ENCODE results near the gene ARHGEF19.
"Not testable (repeated sequence)": the region's sequence is repeated elsewhere in the genome, so short reads cannot be mapped to it uniquely, and the experiment has no call there.

Gene ARHGEF19

GRCh38 chr1:16165073-16165364 lies 47.4 kb downstream of the ARHGEF19 start:
- TF ChIP-seq ZFP3 (CRISPR knock-in tag; IDR thresholded peaks at IDR 0.05) (no peak), TSHZ2 (CRISPR knock-in tag; IDR thresholded peaks at IDR 0.05) (no peak), ZC3H10 (CRISPR knock-in tag; IDR thresholded peaks at IDR 0.05) (no peak), RARB (CRISPR knock-in tag; IDR thresholded peaks at IDR 0.05) (no peak), ZFP30 (CRISPR knock-in tag; IDR thresholded peaks at IDR 0.05) (no peak), ZNF565 (CRISPR knock-in tag; conservative IDR thresholded peaks at IDR 0.05; ENCODE audit: low read depth) (no peak), PPARA (CRISPR knock-in tag; IDR thresholded peaks at IDR 0.05; ENCODE audit: borderline replicate concordance) (no peak)
- ATAC-seq, result no peak

- ATAC-seq, result peak; percentile 73
- TF ChIP-seq ISL1 (CRISPR knock-in tag; IDR thresholded peaks at IDR 0.05) (0 out of 2 replicates have a peak, but pooled peaks have one; percentile 9), ZFP3 (CRISPR knock-in tag; IDR thresholded peaks at IDR 0.05) (peak; percentile 77), PATZ1 (CRISPR knock-in tag; IDR thresholded peaks at IDR 0.05; ENCODE audit: borderline replicate concordance) (no peak), SNAI2 (CRISPR knock-in tag; IDR thresholded peaks at IDR 0.05) (no peak)
Measured at GRCh38 chr1:16164213-16165072, 48.0 kb downstream of the ARHGEF19 start.

- ATAC-seq, result not testable (repeated sequence)
Measured at GRCh38 chr1:16163608-16164212, 48.7 kb downstream of the ARHGEF19 start.

- TF ChIP-seq TOX (CRISPR knock-in tag; IDR thresholded peaks at IDR 0.05; ENCODE audit: borderline replicate concordance) (no peak), ZFP3 (CRISPR knock-in tag; IDR thresholded peaks at IDR 0.05) (no peak), ISL1 (CRISPR knock-in tag; IDR thresholded peaks at IDR 0.05) (no peak), ZNF8 (CRISPR knock-in tag; IDR thresholded peaks at IDR 0.05) (no peak), TCF4 (CRISPR knock-in tag; IDR thresholded peaks at IDR 0.05; ENCODE audit: borderline replicate concordance) (no peak), PPARA (CRISPR knock-in tag; IDR thresholded peaks at IDR 0.05; ENCODE audit: borderline replicate concordance) (no peak), PATZ1 (CRISPR knock-in tag; IDR thresholded peaks at IDR 0.05; ENCODE audit: borderline replicate concordance) (no peak), GLIS3 (CRISPR knock-in tag; IDR thresholded peaks at IDR 0.05) (no peak), TSHZ2 (CRISPR knock-in tag; IDR thresholded peaks at IDR 0.05) (no peak)
Measured at GRCh38 chr1:16162163-16162822, 50.2 kb downstream of the ARHGEF19 start.

More at GRCh38 chr1:16162163-16162822, 50.2 kb downstream of the ARHGEF19 start:
- no peak for ATAC-seq
